Trophoblast cell (in vitro differentiated cells and primary cell): ENCODE data around the gene CIDEC.
A peak's percentile ranks its signal among the peaks of the same experiment; 100 is the strongest.

Experiments
- DNase-seq, 2 donors: peaks; one replicate each; pipeline ENCODE4 v3.0.0-alpha.2; 2016
- H2AFZ ChIP-seq: 2 replicates; pipeline ENCODE4 v1.6.1; 2013; ENCODE audit warnings: low read length, moderate library complexity, mild to moderate bottlenecking; ENCODE audit not compliant: insufficient read depth, poor library complexity
- H2AK5ac ChIP-seq: 2 replicates; pipeline ENCODE4 v1.6.1; 2013; ENCODE audit warnings: mild to moderate bottlenecking, low read length
- H2BK120ac ChIP-seq: 2 replicates; pipeline ENCODE4 v1.6.1; 2013; ENCODE audit warnings: low read length, mild to moderate bottlenecking, moderate library complexity; ENCODE audit not compliant: insufficient read depth, poor library complexity
- H2BK12ac ChIP-seq: 2 replicates; pipeline ENCODE4 v1.6.1; 2013; ENCODE audit warnings: mild to moderate bottlenecking, low read length, moderate library complexity
- H2BK5ac ChIP-seq: 2 replicates; pipeline ENCODE4 v1.6.1; 2013; ENCODE audit warnings: low read length, low read depth, moderate library complexity, mild to moderate bottlenecking; ENCODE audit not compliant: poor library complexity
- H3K14ac ChIP-seq: 2 replicates; pipeline ENCODE4 v1.6.1; 2013; ENCODE audit warnings: mild to moderate bottlenecking, low read length
- H3K18ac ChIP-seq: 2 replicates; pipeline ENCODE4 v1.6.1; 2013; ENCODE audit warnings: mild to moderate bottlenecking, low read length
- H3K23ac ChIP-seq: 2 replicates; pipeline ENCODE4 v1.6.1; 2013; ENCODE audit warnings: low read length
- H3K27ac ChIP-seq: 2 replicates; pipeline ENCODE4 v1.5.1; 2013; ENCODE audit warnings: low read depth, mild to moderate bottlenecking, inconsistent platforms, low read length, moderate library complexity
- H3K27me3 ChIP-seq: 2 replicates; pipeline ENCODE4 v1.6.1; 2013; ENCODE audit warnings: inconsistent platforms, mild to moderate bottlenecking, low read length, moderate library complexity; ENCODE audit not compliant: insufficient read depth
- H3K36me3 ChIP-seq, 2 experiments: 1 replicate in 1 of 2; 2 replicates in 1 of 2; pipeline ENCODE4 v1.6.1; 2013; ENCODE audit warnings: low read length in 2 of 2, mild to moderate bottlenecking in 2 of 2, moderate library complexity in 1 of 2; ENCODE audit not compliant: insufficient read depth in 2 of 2, control insufficient read depth in 1 of 2
- H3K4ac ChIP-seq: 2 replicates; pipeline ENCODE4 v1.6.1; 2013; ENCODE audit warnings: low read depth, mild to moderate bottlenecking, low read length, moderate library complexity
- H3K4me1 ChIP-seq, 2 experiments: 1 replicate in 1 of 2; 2 replicates in 1 of 2; pipeline ENCODE4 v1.6.1; 2013; ENCODE audit warnings: low read length in 2 of 2, mild to moderate bottlenecking in 2 of 2, moderate library complexity in 1 of 2; ENCODE audit not compliant: insufficient read depth in 2 of 2, control insufficient read depth in 1 of 2
- H3K4me2 ChIP-seq: 2 replicates; pipeline ENCODE4 v1.6.1; 2013; ENCODE audit warnings: inconsistent platforms, mild to moderate bottlenecking, low read length, moderate library complexity
- H3K4me3 ChIP-seq: 2 replicates; pipeline ENCODE4 v1.5.1; 2013; ENCODE audit warnings: mild to moderate bottlenecking, low read depth, low read length, inconsistent platforms
- H3K79me1 ChIP-seq: one replicate; pipeline ENCODE4 v1.6.1; 2013; ENCODE audit warnings: low read length
- H3K79me2 ChIP-seq: 2 replicates; pipeline ENCODE4 v1.6.1; 2013; ENCODE audit warnings: low read length, mild to moderate bottlenecking; ENCODE audit not compliant: control insufficient read depth, insufficient read depth, poor library complexity
- H3K9ac ChIP-seq: 2 replicates; pipeline ENCODE4 v1.6.1; 2013; ENCODE audit warnings: mild to moderate bottlenecking, low read length
- H3K9me3 ChIP-seq: 2 replicates; pipeline ENCODE4 v1.6.1; 2013; ENCODE audit warnings: low read depth, mild to moderate bottlenecking, control low read depth, inconsistent platforms, low read length; ENCODE audit not compliant: insufficient read depth
- H4K12ac ChIP-seq: 2 replicates; pipeline ENCODE4 v1.6.1; 2013; ENCODE audit warnings: low read depth, mild to moderate bottlenecking, low read length, moderate library complexity
- H4K8ac ChIP-seq: 2 replicates; pipeline ENCODE4 v1.6.1; 2013; ENCODE audit warnings: low read depth, mild to moderate bottlenecking, low read length, moderate library complexity
- H4K91ac ChIP-seq: one replicate; pipeline ENCODE4 v1.6.1; 2013; ENCODE audit warnings: low read depth, mild to moderate bottlenecking, low read length, moderate library complexity
- WGBS: extraction: QIAGEN DNeasy Blood & Tissue Kit; methylation state at CpG from one replicate; pipeline ENCODE4 v1.1.7; 2013; ENCODE audit warnings: missing lambda C conversion rate; ENCODE audit not compliant: insufficient read length, insufficient coverage; ENCODE audit errors: extremely low coverage; 5-methylcytosine and 5-hydroxymethylcytosine counted together

CIDEC gene

DNA sequence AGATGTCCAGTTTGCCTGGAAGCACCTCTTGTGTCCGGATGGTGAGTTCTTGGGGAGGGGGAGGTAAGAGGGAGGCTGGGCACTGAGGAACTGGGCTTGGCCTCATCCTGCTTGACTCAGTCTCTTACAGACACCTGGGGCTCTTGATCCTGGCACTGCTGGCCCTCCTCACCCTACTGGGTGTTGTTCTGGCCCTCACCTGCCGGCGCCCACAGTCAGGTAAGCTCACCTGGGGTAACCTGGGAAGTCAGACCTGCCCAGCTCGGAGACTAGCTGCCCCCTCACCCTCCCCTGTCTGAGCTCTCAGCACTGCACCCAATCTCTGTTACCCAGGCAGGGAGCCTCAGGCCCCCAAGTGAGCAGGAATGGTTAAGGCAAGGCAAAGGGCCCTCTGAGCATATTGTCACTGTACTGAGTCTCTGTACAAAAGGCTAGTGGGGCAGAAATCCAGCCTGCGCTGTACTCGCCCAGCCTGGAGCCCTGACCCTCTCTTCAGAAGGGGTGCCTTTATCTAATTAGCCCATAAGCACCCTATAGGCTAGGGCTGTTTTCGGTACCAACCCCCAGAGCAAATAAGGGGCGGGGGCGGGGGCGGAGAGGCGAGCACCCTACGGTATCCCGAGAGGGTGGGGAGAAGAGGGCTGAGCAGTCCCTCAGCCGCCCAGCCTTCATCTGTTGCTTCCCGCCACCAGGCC, 34.7 kb upstream of the CIDEC start:
- Histone ChIP-seq H3K9ac (no peak overlapping the region), H2AFZ (peak overlapping the region; percentile 90), H3K36me3 (peaks cover 2 to 3% of the 10 kb centered on the region in 2 experiments), H3K23ac (no peak overlapping the region), H2AK5ac (no peak overlapping the region), H3K79me2 (peaks cover 10% of the 10 kb centered on the region), H3K79me1 (peaks cover 17% of the 10 kb centered on the region), H3K4me1 (peaks cover 8 to 17% of the 10 kb centered on the region in 2 experiments), H2BK120ac (no peak overlapping the region), H2BK12ac (no peak overlapping the region), H4K8ac (peak overlapping the region; percentile 94), H3K9me3 (no peaks in the 10 kb centered on the region), H3K4ac (no peak overlapping the region), H2BK5ac (no peak overlapping the region), H4K12ac (peak overlapping the region; percentile 84), H3K4me3 (peak overlapping the region; percentile 78), H3K18ac (no peak overlapping the region), H3K27ac (no peak overlapping the region), H3K14ac (no peak overlapping the region), H3K27me3 (no peaks in the 10 kb centered on the region), H3K4me2 (peak overlapping the region; percentile 74), H4K91ac (peak overlapping the region; percentile 84)
- WGBS = no CpG with 5 or more reads among the region's 15 CpGs
- DNase-seq = no peak

DNA sequence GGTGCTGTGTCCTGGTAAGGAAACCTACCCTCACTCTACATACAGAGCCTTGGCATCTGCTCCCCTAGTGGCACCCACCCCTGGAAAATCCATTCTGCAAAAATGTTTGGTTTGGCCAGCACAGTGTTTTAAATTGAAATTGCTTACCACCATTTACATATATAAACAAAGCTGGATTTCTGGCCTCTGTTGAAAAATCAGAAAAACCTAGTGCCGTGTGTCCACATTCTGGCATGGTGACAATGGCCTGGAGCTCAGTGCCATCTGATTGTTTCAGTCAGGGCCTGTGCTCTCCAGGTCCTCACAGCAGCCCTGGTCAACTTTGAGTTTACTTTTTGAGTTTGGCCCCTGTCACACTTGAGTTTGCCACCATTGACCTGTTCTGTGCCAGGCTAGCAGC, 34.0 kb upstream of the CIDEC start:
- H4K8ac ChIP-seq = no peak overlapping the region
- H3K18ac ChIP-seq = no peak overlapping the region
- H2AK5ac ChIP-seq = no peak overlapping the region

DNA sequence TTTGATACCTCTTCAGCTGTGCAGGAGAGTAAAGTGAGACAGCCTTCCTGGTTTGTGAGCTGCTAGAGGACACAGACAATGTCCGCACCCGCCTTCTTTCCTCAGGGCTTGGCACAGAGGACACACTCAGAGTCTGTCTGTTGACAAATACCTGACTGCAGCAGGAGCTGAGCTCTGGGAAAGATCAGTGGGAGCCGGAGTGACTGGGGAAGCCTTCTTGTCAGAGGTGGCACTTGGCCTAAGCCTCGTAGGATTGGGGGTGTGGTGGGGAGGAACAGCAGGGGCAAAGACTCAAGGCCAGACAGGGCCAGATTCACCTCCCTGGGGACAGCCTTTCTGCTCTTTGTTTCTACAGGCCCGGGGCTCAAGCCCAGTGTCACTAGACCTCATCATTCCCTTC, 33.5 kb upstream of the CIDEC start:
- H4K8ac ChIP-seq = no peak overlapping the region
- H3K79me2 ChIP-seq = peaks cover 10% of the 10 kb centered on the region
- H3K23ac ChIP-seq = no peak overlapping the region
- DNase-seq = no peak
- H2AK5ac ChIP-seq = no peak overlapping the region
- no peak overlapping the region for H3K27ac ChIP-seq
- peaks cover 2 to 3% of the 10 kb centered on the region in 2 experiments for H3K36me3 ChIP-seq
- no peak overlapping the region for H3K18ac ChIP-seq
- H4K12ac ChIP-seq = no peak overlapping the region
- H2BK12ac ChIP-seq = no peak overlapping the region
- no peak overlapping the region for H2AFZ ChIP-seq
- peaks cover 8 to 17% of the 10 kb centered on the region in 2 experiments for H3K4me1 ChIP-seq
- H3K9me3 ChIP-seq = no peaks in the 10 kb centered on the region
- H4K91ac ChIP-seq = no peak overlapping the region
- H3K4ac ChIP-seq = no peak overlapping the region
- no peak overlapping the region for H3K4me3 ChIP-seq
- H3K79me1 ChIP-seq = peaks cover 17% of the 10 kb centered on the region
- no peak overlapping the region for H2BK120ac ChIP-seq
- no peak overlapping the region for H3K4me2 ChIP-seq
- H3K27me3 ChIP-seq = no peaks in the 10 kb centered on the region
- no peak overlapping the region for H3K9ac ChIP-seq
- H2BK5ac ChIP-seq = no peak overlapping the region
- no CpG with 5 or more reads among the region's 5 CpGs for WGBS
- H3K14ac ChIP-seq = no peak overlapping the region

More for the DNA sequence above, 34.0 kb upstream of the CIDEC start:
- no peak overlapping the region for H3K14ac ChIP-seq
- H3K9me3 ChIP-seq = no peaks in the 10 kb centered on the region
- no peak for DNase-seq
- no peak overlapping the region for H4K91ac ChIP-seq
- no peak overlapping the region for H3K27ac ChIP-seq
- no peak overlapping the region for H2BK5ac ChIP-seq
- peaks cover 17% of the 10 kb centered on the region for H3K79me1 ChIP-seq
- peaks cover 8 to 17% of the 10 kb centered on the region in 2 experiments for H3K4me1 ChIP-seq
- H3K36me3 ChIP-seq = peaks cover 2 to 3% of the 10 kb centered on the region in 2 experiments
- WGBS = no CpG with 5 or more reads among the region's 1 CpG
- peaks cover 10% of the 10 kb centered on the region for H3K79me2 ChIP-seq
- no peak overlapping the region for H3K4me3 ChIP-seq
- no peak overlapping the region for H4K12ac ChIP-seq
- H3K4me2 ChIP-seq = no peak overlapping the region
- H3K27me3 ChIP-seq = no peaks in the 10 kb centered on the region
- H2AFZ ChIP-seq = no peak overlapping the region
- H2BK12ac ChIP-seq = no peak overlapping the region
- H3K9ac ChIP-seq = no peak overlapping the region
- no peak overlapping the region for H3K23ac ChIP-seq
- no peak overlapping the region for H3K4ac ChIP-seq
- no peak overlapping the region for H2BK120ac ChIP-seq

DNA sequence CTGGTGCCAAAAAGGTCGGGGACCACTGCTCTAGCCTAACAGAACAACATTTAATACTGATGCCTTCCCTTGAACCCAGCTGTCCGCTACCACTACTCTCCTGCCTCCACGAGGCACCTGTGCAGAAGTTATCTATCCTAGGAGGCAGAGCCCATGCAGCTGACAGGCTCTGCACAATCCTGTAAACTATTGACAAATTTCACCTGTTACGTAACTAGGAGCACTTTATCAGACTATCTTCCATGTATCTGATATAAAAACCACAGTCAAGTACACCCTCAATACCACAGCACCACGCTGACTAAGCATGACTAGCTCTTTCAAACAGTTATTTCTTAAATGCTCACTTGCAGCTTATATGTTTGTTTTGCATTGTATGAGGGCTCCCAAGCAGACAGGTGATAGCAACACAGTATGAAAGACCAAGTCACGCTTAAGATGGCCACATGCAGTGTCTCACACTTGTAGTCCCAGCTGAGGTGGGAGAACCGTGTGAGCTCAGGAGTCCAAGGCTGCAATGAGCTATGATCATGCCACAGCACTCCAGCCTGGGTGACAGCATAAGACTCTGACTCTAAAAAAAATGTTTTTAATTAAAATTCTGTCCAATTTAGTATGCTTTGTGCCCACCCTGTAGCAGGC, 32.4 kb upstream of the CIDEC start:
- Histone ChIP-seq H3K14ac (no peak overlapping the region), H3K79me1 (peaks cover 17% of the 10 kb centered on the region), H3K4me2 (no peak overlapping the region), H3K27me3 (no peaks in the 10 kb centered on the region), H2AFZ (no peak overlapping the region), H3K9ac (no peak overlapping the region), H4K12ac (no peak overlapping the region), H2BK12ac (no peak overlapping the region), H3K23ac (no peak overlapping the region), H3K4me1 (peaks cover 8 to 16% of the 10 kb centered on the region in 2 experiments), H3K18ac (no peak overlapping the region), H3K36me3 (peaks cover 2 to 3% of the 10 kb centered on the region in 2 experiments), H3K4ac (no peak overlapping the region), H4K91ac (no peak overlapping the region), H2BK120ac (no peak overlapping the region), H3K4me3 (no peak overlapping the region), H2BK5ac (no peak overlapping the region), H3K9me3 (no peaks in the 10 kb centered on the region), H3K27ac (no peak overlapping the region), H2AK5ac (no peak overlapping the region), H4K8ac (no peak overlapping the region), H3K79me2 (peaks cover 10% of the 10 kb centered on the region)
- WGBS = no CpG with 5 or more reads among the region's 7 CpGs
- no peak for DNase-seq
